H1 (cell line): ENCODE measurements around the gene MRM1. TPM values are rescaled to one million over a fixed set of nuclear protein-coding genes. Genes with fewer than 3 reads are reported as not detected.

ENCODE experiments used
- CTCF ChIA-PET: fragments of 300-600 bp; sonication (Branson Sonifier 250); formaldehyde crosslinking; loops from one replicate; lab custom pipeline; 2021; ENCODE audit not compliant: partially characterized antibody; lab: Charles Lee
- POLR2A ChIA-PET: fragments of 300-600 bp; sonication (Branson Sonifier 250); formaldehyde crosslinking; loops from one replicate; lab custom pipeline; 2021; ENCODE audit warnings: inconsistent platforms; ENCODE audit not compliant: partially characterized antibody; lab: Charles Lee
- DNase-seq, 2 experiments: peaks; one replicate each; pipeline versions ENCODE4 v3.0.0 to v3.0.0-alpha.2; 2010 to 2022; ENCODE audit warnings: low spot score in 2 of 2, low read depth in 1 of 2, mixed read lengths in 1 of 2
- FAIRE-seq: peaks from 2 replicates; lab custom pipeline; 2011; peaks lifted over from hg19 to GRCh38; lab: Jason Lieb, UNC
- H2AFZ ChIP-seq: 2 replicates; pipeline ENCODE4 v1.8.1; 2012; ENCODE audit warnings: low read length, inconsistent platforms
- H2AK5ac ChIP-seq: 2 replicates; pipeline ENCODE4 v1.6.1; 2013; ENCODE audit warnings: low read depth, low read length
- H2BK120ac ChIP-seq: replicated peaks from 2 replicates; pipeline ENCODE3; 2013; ENCODE audit warnings: low read depth, low read length, inconsistent platforms
- H2BK12ac ChIP-seq: 2 replicates; pipeline ENCODE4 v1.6.1; 2013; ENCODE audit warnings: low read depth, low read length
- H2BK15ac ChIP-seq: 2 replicates; pipeline ENCODE4 v1.6.1; 2013; ENCODE audit warnings: low read length
- H2BK20ac ChIP-seq: 2 replicates; pipeline ENCODE4 v1.6.1; 2013; ENCODE audit warnings: low read length
- H2BK5ac ChIP-seq: 2 replicates; pipeline ENCODE4 v1.6.1; 2013; ENCODE audit warnings: low read depth, low read length
- H3K14ac ChIP-seq: 2 replicates; pipeline ENCODE4 v1.6.1; 2013; ENCODE audit warnings: inconsistent platforms; ENCODE audit not compliant: insufficient read length
- H3K18ac ChIP-seq: 2 replicates; pipeline ENCODE4 v1.6.1; 2013; ENCODE audit warnings: low read length; ENCODE audit errors: extremely low read depth
- H3K23ac ChIP-seq: 2 replicates; pipeline ENCODE4 v1.6.1; 2013; ENCODE audit warnings: inconsistent platforms; ENCODE audit not compliant: insufficient read length
- H3K23me2 ChIP-seq: 2 replicates; pipeline ENCODE4 v1.6.1; 2013; ENCODE audit warnings: low read depth, low read length
- H3K27ac ChIP-seq: 2 replicates; pipeline ENCODE4 v1.6.1; 2011; ENCODE audit warnings: low read depth, low read length, inconsistent platforms
- H3K27me3 ChIP-seq, 4 experiments: replicated peaks in 1 of 4; 1 replicate in 1 of 4; 2 replicates in 3 of 4; pipeline versions ENCODE4 v1.6.1 to v1.8.1; 2011 to 2013; ENCODE audit warnings: low read length in 3 of 4, mild to moderate bottlenecking in 3 of 4, inconsistent platforms in 2 of 4, mixed read lengths in 2 of 4, moderate library complexity in 1 of 4; ENCODE audit not compliant: control insufficient read depth in 3 of 4, insufficient read depth in 3 of 4; ENCODE audit errors: extremely low read depth in 1 of 4
- H3K36me3 ChIP-seq, 4 experiments: 2 replicates each; pipeline versions ENCODE4 v1.6.1 to v1.8.1; 2011 to 2013; ENCODE audit warnings: mild to moderate bottlenecking in 4 of 4, low read length in 3 of 4, moderate library complexity in 2 of 4, control low read depth in 1 of 4, inconsistent platforms in 1 of 4; ENCODE audit not compliant: insufficient read depth in 4 of 4, control insufficient read depth in 2 of 4
- H3K4ac ChIP-seq: replicated peaks from 2 replicates; pipeline ENCODE3; 2013; ENCODE audit warnings: low read length, low read depth, mixed read lengths, inconsistent platforms; ENCODE audit not compliant: insufficient read length
- H3K4me1 ChIP-seq, 4 experiments: replicated peaks in 1 of 4; 1 replicate in 1 of 4; 2 replicates in 3 of 4; pipeline versions ENCODE4 v1.6.1 to v1.8.1; 2011 to 2013; ENCODE audit warnings: low read length in 3 of 4, inconsistent platforms in 2 of 4, mixed read lengths in 1 of 4; ENCODE audit not compliant: insufficient read depth in 4 of 4, control insufficient read depth in 3 of 4
- H3K4me2 ChIP-seq, 2 experiments: 2 replicates each; pipeline versions ENCODE4 v1.6.1 to v1.8.1; 2011 to 2013; ENCODE audit warnings: low read depth in 2 of 2, low read length in 2 of 2, control low read depth in 1 of 2, inconsistent platforms in 1 of 2, mild to moderate bottlenecking in 1 of 2; ENCODE audit not compliant: insufficient read depth in 1 of 2
- H3K4me3 ChIP-seq, 4 experiments: fragments of 200-600, 300-600 bp in 1 of 4; sonication (generic), shearing (Covaris generic), sonication (Bioruptor Twin) in 1 of 4; 2 replicates each; pipeline versions ENCODE4 v1.5.1 to v1.8.1; 2011 to 2016; ENCODE audit warnings: low read length in 4 of 4, low read depth in 3 of 4, control low read depth in 2 of 4, inconsistent platforms in 2 of 4, mild to moderate bottlenecking in 2 of 4, mixed read lengths in 1 of 4, moderate library complexity in 1 of 4; ENCODE audit not compliant: insufficient read depth in 2 of 4; ENCODE audit errors: extremely low read depth in 1 of 4
- H3K56ac ChIP-seq: replicated peaks from 2 replicates; pipeline ENCODE3; 2013; ENCODE audit warnings: low read depth, mild to moderate bottlenecking, mixed read lengths, low read length, inconsistent platforms; ENCODE audit not compliant: insufficient read length
- H3K79me1 ChIP-seq: 2 replicates; pipeline ENCODE4 v1.6.1; 2013; ENCODE audit warnings: low read depth, low read length, control low read depth
- H3K79me2 ChIP-seq, 2 experiments: 2 replicates each; pipeline versions ENCODE4 v1.6.1 to v1.8.1; 2012 to 2013; ENCODE audit warnings: low read length in 2 of 2, mild to moderate bottlenecking in 2 of 2, inconsistent platforms in 1 of 2; ENCODE audit not compliant: insufficient read depth in 2 of 2, control insufficient read depth in 1 of 2
- H3K9ac ChIP-seq, 4 experiments: replicated peaks in 1 of 4; 1 replicate in 1 of 4; 2 replicates in 3 of 4; pipeline versions ENCODE4 v1.6.1 to v1.8.1; 2011 to 2013; ENCODE audit warnings: low read depth in 3 of 4, low read length in 3 of 4, control low read depth in 2 of 4, mild to moderate bottlenecking in 2 of 4, moderate library complexity in 2 of 4, inconsistent platforms in 1 of 4; ENCODE audit errors: extremely low read depth in 1 of 4
- H3K9me3 ChIP-seq, 2 experiments: 2 replicates each; pipeline versions ENCODE4 v1.6.1 to v1.8.1; 2012 to 2013; ENCODE audit warnings: mild to moderate bottlenecking in 2 of 2, moderate library complexity in 2 of 2, control low read depth in 1 of 2, inconsistent platforms in 1 of 2, low read depth in 1 of 2, low read length in 1 of 2, mixed read lengths in 1 of 2; ENCODE audit not compliant: insufficient read depth in 2 of 2
- H4K20me1 ChIP-seq, 2 experiments: replicated peaks in 1 of 2; 2 replicates each; pipeline versions ENCODE3 to v1.8.1; 2011 to 2013; ENCODE audit warnings: inconsistent platforms in 2 of 2, low read length in 2 of 2, mild to moderate bottlenecking in 1 of 2; ENCODE audit not compliant: insufficient read depth in 2 of 2, control insufficient read depth in 1 of 2
- H4K5ac ChIP-seq: 2 replicates; pipeline ENCODE4 v1.6.1; 2013; ENCODE audit warnings: low read length, low read depth, mixed read lengths, inconsistent platforms; ENCODE audit not compliant: insufficient read length
- H4K8ac ChIP-seq: 2 replicates; pipeline ENCODE4 v1.8.0; 2013; ENCODE audit warnings: mild to moderate bottlenecking, moderate library complexity, low read length, inconsistent platforms; ENCODE audit not compliant: insufficient read depth; ENCODE audit errors: extremely low read depth
- H4K91ac ChIP-seq: replicated peaks from 2 replicates; pipeline ENCODE3; 2013; ENCODE audit warnings: low read length, mixed read lengths, inconsistent platforms; ENCODE audit not compliant: insufficient read length
- KDM5A ChIP-seq: fragments of 200-600 bp; IDR thresholded peaks from 2 replicates; pipeline ENCODE4 v1.7.1; 2012; ENCODE audit warnings: mild to moderate bottlenecking, low read length, inconsistent platforms, mixed read lengths
- POLR2A ChIP-seq, 2 experiments: IDR thresholded peaks; 1 replicate in 1 of 2; 2 replicates in 1 of 2; pipeline ENCODE4 v1.6.1; 2011; ENCODE audit warnings: low read depth in 2 of 2, low read length in 2 of 2, mild to moderate bottlenecking in 2 of 2; ENCODE audit errors: control extremely low read depth in 1 of 2
- POLR2AphosphoS5 ChIP-seq: IDR thresholded peaks from 2 replicates; pipeline ENCODE4 v1.6.1; 2011; ENCODE audit warnings: low read depth, low read length
- POU5F1 ChIP-seq: IDR thresholded peaks from 2 replicates; pipeline ENCODE4 v1.6.1; 2011; ENCODE audit warnings: low read depth, mild to moderate bottlenecking, low read length, moderate library complexity
- SRF ChIP-seq: IDR thresholded peaks from 2 replicates; pipeline ENCODE4 v1.6.1; 2011; ENCODE audit warnings: mild to moderate bottlenecking, low read depth, low read length, moderate library complexity
- WGBS, 2 experiments: shearing (Covaris generic) in 1 of 2; methylation state at CpG; one replicate each; pipeline versions ENCODE4 v1.1.6 to v1.1.7; 2013 to 2015; ENCODE audit warnings: low lambda C conversion rate in 2 of 2, mixed read lengths in 2 of 2, inconsistent platforms in 1 of 2, low coverage in 1 of 2, missing lambda C conversion rate in 1 of 2; ENCODE audit not compliant: insufficient replicate concordance in 2 of 2, insufficient coverage in 1 of 2, insufficient read length in 1 of 2; ENCODE audit errors: extremely low coverage in 1 of 2, missing lambda C conversion rate in 1 of 2; 5-methylcytosine and 5-hydroxymethylcytosine counted together
- polyA plus RNA-seq, 7 experiments: library from polyadenylated mRNA; depleted of rRNA in 3 of 7; stranded (reverse) in 5 of 7; unstranded in 2 of 7; fragments of >200 nt in 5 of 7; fragments of 200-250 nt in 2 of 7; gene quantifications; 1 replicate in 5 of 7; 2 replicates in 1 of 7; 4 replicates in 1 of 7; pipeline versions ENCODE4 v1.2.1 to v1.2.3, GENCODE V29; 2011 to 2013; ENCODE audit warnings: missing spikeins in 2 of 7, mixed read lengths in 2 of 7
- total RNA-seq: library from RNA; stranded (reverse); fragmentation: NEBNext Ultra II Directional; extraction: Animal tissue kit (Norgen Biotek cat#: 25700); gene quantifications from 2 replicates; pipeline ENCODE4 v1.2.1, GENCODE V29; 2021

Gene MRM1
- total and polyA plus RNA-seq, 2 of the 8 experiments (the other 6 are each of a cell fraction or from before 2014, with no cell fraction given), result 9.9 to 11.2 TPM

DNA sequence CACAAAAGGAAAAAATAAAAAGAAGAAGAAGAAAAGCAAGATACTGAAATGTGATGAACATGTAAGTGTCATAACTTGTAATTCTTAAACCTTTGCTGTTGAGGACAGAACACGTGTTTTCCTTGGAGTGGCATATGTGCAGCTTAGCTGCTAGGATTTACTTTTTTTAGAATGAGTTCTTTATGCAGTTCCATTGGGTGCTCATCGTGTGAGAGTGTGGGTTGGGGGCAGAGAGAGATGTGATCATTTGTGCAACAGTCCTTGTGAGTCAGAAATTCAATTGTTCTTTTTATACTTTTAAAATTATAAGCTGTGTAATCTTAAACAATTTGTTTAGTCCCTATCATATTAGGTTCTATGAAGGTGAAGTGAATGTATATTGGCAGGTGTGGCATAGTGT, 15.2 kb upstream of the MRM1 start:
- peaks cover 0 to 3% (median 0%) of the 10 kb centered on the region in 4 experiments; a peak in 3 of 7 replicates for H3K4me1 ChIP-seq
- no peak overlapping the region for H2BK15ac ChIP-seq
- H3K56ac ChIP-seq, result no peak overlapping the region
- no peak overlapping the region for H2BK12ac ChIP-seq
- no peaks in the 10 kb centered on the region for H3K27me3 ChIP-seq
- H3K27ac ChIP-seq, result no peak overlapping the region
- peaks cover 7 to 58% (median 24%) of the 10 kb centered on the region in 4 experiments; a peak in 7 of 8 replicates for H3K36me3 ChIP-seq
- DNase-seq, result no peak
- no peak overlapping the region for H4K8ac ChIP-seq
- no peaks in the 10 kb centered on the region for H3K9me3 ChIP-seq
- H3K9ac ChIP-seq, result no peak overlapping the region
- H3K4ac ChIP-seq, result no peak overlapping the region
- H2BK5ac ChIP-seq, result no peak overlapping the region
- H2AFZ ChIP-seq, result no peak overlapping the region
- no peak overlapping the region for H3K18ac ChIP-seq
- no peak overlapping the region for H4K5ac ChIP-seq
- ChIA-PET POLR2A (interaction anchor here (0.6 kb wide), 1 partner anchor 98 kb away, joined by 3 read pairs; no protein-coding TSS in a partner anchor), CTCF (interaction anchor here (1.4 to 1.6 kb wide), 2 partner anchors 13 to 62 kb away, joined by 3 to 6 read pairs; no protein-coding TSS in a partner anchor)
- H3K79me2 ChIP-seq, result no peaks in the 10 kb centered on the region
- H3K4me2 ChIP-seq, result no peak overlapping the region
- H3K23ac ChIP-seq, result no peak overlapping the region
- 85% methylated on average over 2 of the region's 2 CpGs; no CpG with 5 or more reads in 1 of the 2 experiments for WGBS, 2 experiments
- no peak for TF ChIP-seq POU5F1
- TF ChIP-seq SRF, result no peak
- TF ChIP-seq POLR2A (IDR thresholded peaks at IDR 0.05; ENCODE audit: control extremely low read depth in 1 of 2, low read depth in 2 of 2, low read length in 2 of 2), result no peak
- no peak for TF ChIP-seq KDM5A
- no peak for TF ChIP-seq POLR2AphosphoS5
- TF ChIP-seq, all 59 proteins: peak for 0
- Histone ChIP-seq H3K14ac (no peak overlapping the region), H3K4me3 (no peak overlapping the region), H3K23me2 (peaks cover under 1% of the 10 kb centered on the region; the same call in 1 of the 2 replicates), H2BK120ac (no peak overlapping the region), H2AK5ac (no peak overlapping the region), H2BK20ac (no peak overlapping the region), H4K91ac (no peak overlapping the region), H4K20me1 (peaks cover 0 to 3% of the 10 kb centered on the region in 2 experiments), H3K79me1 (no peaks in the 10 kb centered on the region)
- FAIRE-seq, result no peak
